Activated CD4-positive, alpha-beta memory T cell treated with anti-CD3 and anti-CD28 coated beads for 36 hours (primary cell): ENCODE data around the gene GPR68. TPM values are rescaled to one million over a fixed set of nuclear protein-coding genes. Genes with fewer than 3 reads are reported as not detected.
A peak's percentile ranks its signal among the peaks of the same experiment; 100 is the strongest.

Experiments
- CTCF ChIA-PET: fragments of 350-600 bp; sonication (Branson Sonifier 250); formaldehyde crosslinking; loops from one replicate; lab custom pipeline; 2021; ENCODE audit warnings: antibody characterized with exemption, inconsistent platforms; lab: Charles Lee
- POLR2A ChIA-PET: fragments of 350-600 bp; sonication (Branson Sonifier 250); formaldehyde crosslinking; loops from one replicate; lab custom pipeline; 2021; ENCODE audit warnings: antibody characterized with exemption; lab: Charles Lee
- DNase-seq: peaks from one replicate; pipeline ENCODE4 v3.0.0-alpha.2; 2020
- H3K27ac Mint-ChIP-seq: one replicate; pipeline ENCODE4 v1.8.0; 2021; ENCODE audit warnings: mixed read lengths
- H3K27me3 Mint-ChIP-seq: one replicate; pipeline ENCODE4 v1.8.0; 2021; ENCODE audit warnings: mixed read lengths
- H3K36me3 Mint-ChIP-seq: one replicate; pipeline ENCODE4 v1.8.0; 2021; ENCODE audit warnings: mixed read lengths
- H3K4me1 Mint-ChIP-seq: one replicate; pipeline ENCODE4 v1.8.0; 2021; ENCODE audit warnings: low read depth, mixed read lengths
- H3K4me3 Mint-ChIP-seq: one replicate; pipeline ENCODE4 v1.8.0; 2021; ENCODE audit warnings: mild to moderate bottlenecking, mixed read lengths
- H3K9me3 Mint-ChIP-seq: one replicate; pipeline ENCODE4 v1.8.0; 2021; ENCODE audit warnings: mixed read lengths
- intact Hi-C: fragments of 100-400 bp; cut with micrococcal nuclease; formaldehyde crosslinking; loops from one replicate; pipeline ENCODE4 v1.15.1; 2023
- total RNA-seq, 2 experiments: library from RNA; stranded (reverse); gene quantifications; one replicate each; pipeline ENCODE4 v1.2.3, GENCODE V29; 2021

GPR68 gene
- total RNA-seq, 2 experiments from 2014 or later, result 6.5 to 6.9 TPM

- CTCF ChIA-PET, result interaction anchor here (0.8 to 19.4 kb wide), 3 partner anchors 15 to 109 kb away, joined by 3 to 354 read pairs (median 3); no protein-coding TSS in a partner anchor
- H3K27me3 Mint-ChIP-seq, result no peaks in the 10 kb centered on the region
- H3K4me1 Mint-ChIP-seq, result peaks cover 5% of the 10 kb centered on the region
- no peaks in the 10 kb centered on the region for H3K9me3 Mint-ChIP-seq
- no peak for DNase-seq
- intact Hi-C loops, result no loop called here
- H3K36me3 Mint-ChIP-seq, result peaks cover 76% of the 10 kb centered on the region
- POLR2A ChIA-PET, result interaction anchor here (0.8 to 1.2 kb wide), 2 partner anchors 40 to 197 kb away, joined by 3 read pairs; no protein-coding TSS in a partner anchor
- H3K27ac Mint-ChIP-seq, result peak overlapping the region; percentile 35
- no peak overlapping the region for H3K4me3 Mint-ChIP-seq
Observed at GRCh38 chr14:91283666-91284065, 39.2 kb upstream of the GPR68 start.

GRCh38 chr14:91282954-91283645 lies 38.6 kb upstream of the GPR68 start:
- DNase-seq, result no peak
- Mint-ChIP-seq H3K27me3 (no peaks in the 10 kb centered on the region), H3K36me3 (peaks cover 73% of the 10 kb centered on the region), H3K4me3 (no peak overlapping the region), H3K9me3 (no peaks in the 10 kb centered on the region), H3K27ac (peak overlapping the region; percentile 69), H3K4me1 (peaks cover 5% of the 10 kb centered on the region)
- CTCF ChIA-PET, result interaction anchor here (0.8 to 19.4 kb wide), 2 partner anchors 89 to 108 kb away, joined by 3 to 354 read pairs; no protein-coding TSS in a partner anchor
- intact Hi-C loops, result no loop called here
- POLR2A ChIA-PET, result interaction anchor here (0.8 to 1.2 kb wide), 2 partner anchors 40 to 197 kb away, joined by 3 read pairs; no protein-coding TSS in a partner anchor

- Mint-ChIP-seq H3K4me3 (no peak overlapping the region), H3K27ac (peak overlapping the region; percentile 51), H3K27me3 (no peaks in the 10 kb centered on the region), H3K9me3 (no peaks in the 10 kb centered on the region), H3K4me1 (peaks cover 3% of the 10 kb centered on the region), H3K36me3 (peaks cover 77% of the 10 kb centered on the region)
- intact Hi-C loops, result no loop called here
- ChIA-PET CTCF (interaction anchor here (1.0 to 19.4 kb wide), 2 partner anchors 106 to 379 kb away, joined by 3 to 354 read pairs; no protein-coding TSS in a partner anchor), POLR2A (no interaction called here)
- DNase-seq, result no peak
Observed at GRCh38 chr14:91281346-91281745, 36.8 kb upstream of the GPR68 start.

- intact Hi-C loops, result no loop called here
- no peak overlapping the region for H3K4me3 Mint-ChIP-seq
- POLR2A ChIA-PET, result no interaction called here
Observed at GRCh38 chr14:91280129-91280528, 35.6 kb upstream of the GPR68 start.

GRCh38 chr14:91279354-91279753 lies 34.9 kb upstream of the GPR68 start:
- no peaks in the 10 kb centered on the region for H3K27me3 Mint-ChIP-seq
- no peak overlapping the region for H3K4me3 Mint-ChIP-seq
- intact Hi-C loops, result no loop called here
- DNase-seq, result no peak
- H3K27ac Mint-ChIP-seq, result no peak overlapping the region
- peaks cover 2% of the 10 kb centered on the region for H3K4me1 Mint-ChIP-seq
- ChIA-PET CTCF (interaction anchor here (0.6 to 19.4 kb wide), 3 partner anchors 15 to 104 kb away, joined by 4 to 354 read pairs (median 4); no protein-coding TSS in a partner anchor), POLR2A (interaction anchor here (1.8 kb wide), 1 partner anchor 14 kb away, joined by 5 read pairs; no protein-coding TSS in a partner anchor)
- peaks cover 67% of the 10 kb centered on the region for H3K36me3 Mint-ChIP-seq
- no peaks in the 10 kb centered on the region for H3K9me3 Mint-ChIP-seq

More at GRCh38 chr14:91280129-91280528, 35.6 kb upstream of the GPR68 start:
- CTCF ChIA-PET, result interaction anchor here (19.4 kb wide), 1 partner anchor 105 kb away, joined by 354 read pairs; no protein-coding TSS in a partner anchor
- peaks cover 2% of the 10 kb centered on the region for H3K4me1 Mint-ChIP-seq
- no peaks in the 10 kb centered on the region for H3K9me3 Mint-ChIP-seq
- DNase-seq, result no peak
- H3K36me3 Mint-ChIP-seq, result peaks cover 70% of the 10 kb centered on the region
- H3K27me3 Mint-ChIP-seq, result no peaks in the 10 kb centered on the region
- no peak overlapping the region for H3K27ac Mint-ChIP-seq

- Mint-ChIP-seq H3K27me3 (no peaks in the 10 kb centered on the region), H3K36me3 (peaks cover 62% of the 10 kb centered on the region), H3K4me1 (peaks cover 2% of the 10 kb centered on the region), H3K27ac (no peak overlapping the region), H3K9me3 (no peaks in the 10 kb centered on the region), H3K4me3 (no peak overlapping the region)
- ChIA-PET CTCF (interaction anchor here (0.5 to 19.4 kb wide), 5 partner anchors 9 to 375 kb away, joined by 3 to 354 read pairs (median 4); no protein-coding TSS in a partner anchor), POLR2A (interaction anchor here (1.8 kb wide), 1 partner anchor 15 kb away, joined by 5 read pairs; no protein-coding TSS in a partner anchor)
- intact Hi-C loops, result no loop called here
- DNase-seq, result no peak
Observed at GRCh38 chr14:91278383-91278715, 33.8 kb upstream of the GPR68 start.

- Mint-ChIP-seq H3K27ac (no peak overlapping the region), H3K4me3 (no peak overlapping the region), H3K4me1 (peaks cover 2% of the 10 kb centered on the region), H3K36me3 (peaks cover 56% of the 10 kb centered on the region), H3K27me3 (no peaks in the 10 kb centered on the region), H3K9me3 (no peaks in the 10 kb centered on the region)
- intact Hi-C loops, result no loop called here
- no peak for DNase-seq
- CTCF ChIA-PET, result interaction anchor here (0.5 to 19.4 kb wide), 5 partner anchors 8 to 103 kb away, joined by 4 to 354 read pairs (median 11); no protein-coding TSS in a partner anchor
- POLR2A ChIA-PET, result interaction anchor here (1.8 kb wide), 1 partner anchor 16 kb away, joined by 5 read pairs; no protein-coding TSS in a partner anchor
Observed at GRCh38 chr14:91277546-91278382, 33.3 kb upstream of the GPR68 start.

- DNase-seq, result no peak
- Mint-ChIP-seq H3K4me3 (no peak overlapping the region), H3K9me3 (no peaks in the 10 kb centered on the region), H3K27me3 (no peaks in the 10 kb centered on the region), H3K36me3 (peaks cover 40% of the 10 kb centered on the region), H3K4me1 (no peaks in the 10 kb centered on the region), H3K27ac (peak overlapping the region; percentile 24)
- ChIA-PET POLR2A (interaction anchor here (0.7 kb wide), 1 partner anchor 16 kb away, joined by 3 read pairs; no protein-coding TSS in a partner anchor), CTCF (interaction anchor here (1.1 to 2.2 kb wide), 4 partner anchors 11 to 102 kb away, joined by 4 to 10 read pairs (median 5); no protein-coding TSS in a partner anchor)
- intact Hi-C loops, result no loop called here
Observed at GRCh38 chr14:91274796-91275195, 30.3 kb upstream of the GPR68 start.

GRCh38 chr14:91273885-91274273 lies 29.4 kb upstream of the GPR68 start:
- H3K4me3 Mint-ChIP-seq, result no peak overlapping the region
- POLR2A ChIA-PET, result no interaction called here
- H3K27ac Mint-ChIP-seq, result no peak overlapping the region
- DNase-seq, result no peak
- peaks cover 4% of the 10 kb centered on the region for H3K4me1 Mint-ChIP-seq
- intact Hi-C loops, result no loop called here
- no peaks in the 10 kb centered on the region for H3K9me3 Mint-ChIP-seq
- no peaks in the 10 kb centered on the region for H3K27me3 Mint-ChIP-seq
- H3K36me3 Mint-ChIP-seq, result peaks cover 37% of the 10 kb centered on the region
- CTCF ChIA-PET, result interaction anchor here (0.6 to 2.2 kb wide), 2 partner anchors 9 to 97 kb away, joined by 3 to 10 read pairs; no protein-coding TSS in a partner anchor

- Mint-ChIP-seq H3K27me3 (no peaks in the 10 kb centered on the region), H3K4me3 (no peak overlapping the region), H3K4me1 (peaks cover 4% of the 10 kb centered on the region), H3K9me3 (no peaks in the 10 kb centered on the region), H3K27ac (no peak overlapping the region), H3K36me3 (peaks cover 37% of the 10 kb centered on the region)
- DNase-seq, result no peak
- ChIA-PET POLR2A (interaction anchor here (0.8 kb wide), 1 partner anchor 96 kb away, joined by 3 read pairs; no protein-coding TSS in a partner anchor), CTCF (interaction anchor here (2.1 to 2.2 kb wide), 2 partner anchors 96 to 98 kb away, joined by 6 to 10 read pairs; no protein-coding TSS in a partner anchor)
- intact Hi-C loops, result no loop called here
Observed at GRCh38 chr14:91273273-91273884, 28.9 kb upstream of the GPR68 start.
